K562 (cell line): ENCODE results near the gene ORAI2. TPM values are rescaled to one million over a fixed set of nuclear protein-coding genes. Genes with fewer than 3 reads are reported as not detected.

ENCODE experiments used
- ARID1B ChIP-seq: fragments of 450-650 bp; IDR thresholded peaks from 2 replicates; pipeline ENCODE4 v1.6.1; 2016; ENCODE audit warnings: antibody characterized with exemption, mild to moderate bottlenecking, inconsistent platforms
- BCL6 ChIP-seq: fragments of 250-450 bp; sonication (Bioruptor Pico); IDR thresholded peaks from 2 replicates; pipeline ENCODE4 v1.4.0; 2020
- CAMTA2 ChIP-seq: fragments of 250-450 bp; sonication (Bioruptor Pico); conservative IDR thresholded peaks from 2 replicates; pipeline ENCODE4 v1.5.1; 2022
- CTCF ChIP-seq, 3 experiments: IDR thresholded peaks in 2 of 3; conservative IDR thresholded peaks in 1 of 3; 2 replicates each; pipeline ENCODE4 v1.5.1; 2011 to 2012; ENCODE audit warnings: low read length in 3 of 3, mild to moderate bottlenecking in 3 of 3, control low read depth in 2 of 3, improper control_type of control experiment in 1 of 3, inconsistent platforms in 1 of 3, low read depth in 1 of 3, mixed read lengths in 1 of 3, moderate library complexity in 1 of 3; ENCODE audit not compliant: insufficient read depth in 2 of 3
- DACH1 ChIP-seq: fragments of 450-650 bp; IDR thresholded peaks from 2 replicates; pipeline ENCODE4 v1.6.1; 2018; ENCODE audit not compliant: partially characterized antibody
- DPF2 ChIP-seq: fragments of 450-650 bp; IDR thresholded peaks from 2 replicates; pipeline ENCODE4 v1.6.1; 2016
- HNRNPLL ChIP-seq: fragments of 200-400 bp; formaldehyde crosslinking; IDR thresholded peaks from 2 replicates; pipeline ENCODE4 v1.6.1; 2017; ENCODE audit warnings: low read length, low read depth, mild to moderate bottlenecking; ENCODE audit not compliant: poor library complexity, severe bottlenecking
- MEIS2 ChIP-seq: fragments of 450-650 bp; IDR thresholded peaks from 2 replicates; pipeline ENCODE4 v1.6.1; 2014; ENCODE audit warnings: mild to moderate bottlenecking; ENCODE audit not compliant: partially characterized antibody
- PCBP1 ChIP-seq: fragments of 200-400 bp; formaldehyde crosslinking; IDR thresholded peaks from 2 replicates; pipeline ENCODE4 v1.6.1; 2018; ENCODE audit warnings: mild to moderate bottlenecking, low read depth, low read length; ENCODE audit not compliant: poor library complexity, severe bottlenecking
- PHF20 ChIP-seq: fragments of 450-650 bp; IDR thresholded peaks from 2 replicates; pipeline ENCODE4 v1.6.1; 2018; ENCODE audit not compliant: partially characterized antibody
- RAD51 ChIP-seq: fragments of 450-650 bp; IDR thresholded peaks from 2 replicates; pipeline ENCODE4 v1.7.1; 2016; ENCODE audit warnings: low read depth, mild to moderate bottlenecking, borderline replicate concordance
- SAFB ChIP-seq: fragments of 200-400 bp; formaldehyde crosslinking; IDR thresholded peaks from 2 replicates; pipeline ENCODE4 v1.6.1; 2017; ENCODE audit warnings: low read depth, low read length, borderline replicate concordance
- UBTF ChIP-seq, 2 experiments: IDR thresholded peaks; 2 replicates each; pipeline ENCODE4 v1.6.1; 2012; ENCODE audit warnings: improper control_type of control experiment in 2 of 2, low read depth in 2 of 2, low read length in 2 of 2, borderline replicate concordance in 1 of 2
- ZNF3 ChIP-seq: fragments of 250-450 bp; sonication (Bioruptor Pico); IDR thresholded peaks from 2 replicates; pipeline ENCODE4 v1.5.0; 2021; ENCODE audit warnings: mild to moderate bottlenecking, moderate library complexity
- polyA plus RNA-seq, 8 experiments: library from polyadenylated mRNA; depleted of rRNA in 4 of 8; stranded (reverse) in 5 of 8; unstranded in 3 of 8; fragments of >200 nt; fragmentation: Nextera tagmentation in 2 of 8; fragmentation: Illumina TruSeq in 1 of 8; extraction: Ambion mirVana in 2 of 8; extraction: Trizol in 1 of 8; gene quantifications; 2 replicates each; pipeline versions ENCODE4 v1.2.1 to v1.2.3, GENCODE V29; 2011 to 2014; ENCODE audit warnings: inconsistent platforms in 1 of 8, missing spikeins in 1 of 8
- total RNA-seq, 7 experiments: library from RNA; depleted of rRNA in 6 of 7; stranded (reverse); fragments of >200 nt in 6 of 7; fragmentation: Illumina TruSeq in 2 of 7; extraction: Trizol in 2 of 7; gene quantifications; 2 replicates each; pipeline versions ENCODE4 v1.2.1 to v1.2.3, GENCODE V29; 2011 to 2021; ENCODE audit warnings: low replicate concordance in 1 of 7

The ORAI2 gene
- total and polyA plus RNA-seq, 9 of the 15 experiments (the other 6 are each of a cell fraction or from before 2014, with no cell fraction given), result 1.1 to 27.7 (median 9.2) TPM

- no peak for TF ChIP-seq UBTF (IDR thresholded peaks at IDR 0.05; ENCODE audit: borderline replicate concordance in 1 of 2, low read depth in 2 of 2, low read length in 2 of 2)
- no peak for TF ChIP-seq SAFB
- TF ChIP-seq ZNF3 (CRISPR knock-in tag), result no peak
- TF ChIP-seq CTCF (IDR thresholded peaks at IDR 0.05 in 2 of 3, conservative IDR thresholded peaks at IDR 0.05 in 1 of 3; ENCODE audit: insufficient read depth in 2 of 3, low read depth in 1 of 3, low read length in 3 of 3), result no peak
- peak; percentile 78 for TF ChIP-seq ARID1B
- TF ChIP-seq MEIS2, result peak; percentile 53
- peak; percentile 72 for TF ChIP-seq DPF2
- TF ChIP-seq PHF20, result peak; percentile 26
- no peak for TF ChIP-seq BCL6 (CRISPR knock-in tag)
- TF ChIP-seq RAD51, result no peak
- no peak for TF ChIP-seq DACH1
- TF ChIP-seq PCBP1, result no peak
- no peak for TF ChIP-seq CAMTA2
- TF ChIP-seq HNRNPLL, result no peak
Measured at GRCh38 chr7:102444961-102445673, 11.7 kb downstream of the ORAI2 start (continued).
